GM18861 (cell line): Measurements from ENCODE around the gene PCDHGA1.

Experiments
- ATAC-seq: cut with Tn5 transposase; IDR thresholded peaks from one replicate; pipeline ENCODE4 v1.9.1; 2021; ENCODE audit not compliant: unreplicated experiment

PCDHGA1 gene

DNA sequence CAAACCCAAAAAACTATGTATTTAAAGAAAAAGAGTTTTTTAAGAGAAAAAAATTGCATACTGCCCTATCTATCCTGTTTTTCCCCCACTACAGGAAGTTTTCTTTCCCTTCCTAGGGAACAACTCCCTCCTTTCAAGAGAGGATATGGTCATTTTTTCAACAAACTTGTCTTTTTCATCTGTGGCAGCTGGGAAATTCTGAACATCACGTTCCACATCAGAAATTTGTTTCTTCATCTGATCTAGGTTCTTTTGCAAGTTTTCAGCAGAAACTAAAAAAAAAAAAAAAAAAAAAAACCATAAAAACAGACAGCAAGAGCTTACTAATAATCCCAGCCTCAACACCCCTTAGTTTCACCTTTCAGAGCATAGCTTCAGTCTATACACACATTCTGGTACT, 197.1 kb downstream of the PCDHGA1 start:
- no peak for ATAC-seq

GRCh38 chr5:141528291-141528984, 198.1 kb downstream of the PCDHGA1 start:
- no peak for ATAC-seq

DNA sequence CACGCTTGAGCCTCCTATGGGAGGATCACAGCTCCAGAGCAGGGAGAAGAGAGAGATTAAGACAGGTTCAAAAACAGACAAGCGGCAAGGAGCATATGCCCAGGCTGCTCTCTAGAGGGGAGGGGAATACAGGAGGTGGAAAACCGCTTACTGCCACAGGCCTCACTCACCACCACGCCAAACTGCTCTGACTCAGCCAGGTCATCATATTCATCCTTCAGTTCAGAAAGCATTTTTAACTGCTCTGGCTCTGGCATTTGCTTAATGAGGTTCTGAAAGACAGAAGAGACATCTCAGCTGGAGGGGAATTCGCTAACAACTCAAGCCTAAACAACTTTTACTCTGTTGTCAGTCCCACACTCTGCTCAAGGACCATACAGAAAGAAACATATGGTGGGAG, 198.7 kb downstream of the PCDHGA1 start:
- peak; percentile 31 for ATAC-seq

- peak; percentile 57 for ATAC-seq
Observed at GRCh38 chr5:141529873-141530272, 199.6 kb downstream of the PCDHGA1 start.

- ATAC-seq, result no peak
Observed at GRCh38 chr5:141532726-141533125, 202.4 kb downstream of the PCDHGA1 start.

- ATAC-seq, result no peak
Observed at GRCh38 chr5:141533897-141534296, 203.6 kb downstream of the PCDHGA1 start.

GRCh38 chr5:141534492-141535213, 204.3 kb downstream of the PCDHGA1 start:
- no peak for ATAC-seq

GRCh38 chr5:141543053-141543452, 212.7 kb downstream of the PCDHGA1 start:
- no peak for ATAC-seq

GRCh38 chr5:141547488-141547887, 217.2 kb downstream of the PCDHGA1 start:
- no peak for ATAC-seq

- no peak for ATAC-seq
Observed at GRCh38 chr5:141547921-141548320, 217.6 kb downstream of the PCDHGA1 start.

DNA sequence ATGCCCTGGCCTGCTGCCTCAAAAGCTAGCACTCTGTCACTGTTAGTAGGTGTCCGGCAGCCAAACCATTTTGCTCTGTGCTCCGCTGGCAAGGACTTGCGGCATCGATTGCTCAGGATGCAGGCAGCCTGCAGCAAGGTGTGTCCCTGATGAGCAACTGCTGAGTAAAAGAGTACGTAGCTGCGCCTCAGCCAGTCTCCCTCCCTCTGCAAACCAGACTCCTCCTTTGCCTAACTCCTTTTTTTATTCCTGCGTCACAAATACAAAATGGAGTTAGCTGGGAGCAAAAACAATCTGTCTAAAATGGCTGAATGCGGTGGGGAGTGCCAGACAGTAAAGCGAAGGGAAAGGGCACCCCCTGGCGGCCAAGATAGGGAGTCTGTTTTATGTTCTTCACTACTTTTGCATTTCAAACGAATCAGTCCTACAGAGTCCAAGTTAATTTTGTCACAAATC, 227.4 kb downstream of the PCDHGA1 start:
- ATAC-seq, result peak; percentile 65

- ATAC-seq, result no peak
Observed at GRCh38 chr5:141558150-141558549, 227.8 kb downstream of the PCDHGA1 start.

GRCh38 chr5:141559461-141559860, 229.1 kb downstream of the PCDHGA1 start:
- no peak for ATAC-seq

DNA sequence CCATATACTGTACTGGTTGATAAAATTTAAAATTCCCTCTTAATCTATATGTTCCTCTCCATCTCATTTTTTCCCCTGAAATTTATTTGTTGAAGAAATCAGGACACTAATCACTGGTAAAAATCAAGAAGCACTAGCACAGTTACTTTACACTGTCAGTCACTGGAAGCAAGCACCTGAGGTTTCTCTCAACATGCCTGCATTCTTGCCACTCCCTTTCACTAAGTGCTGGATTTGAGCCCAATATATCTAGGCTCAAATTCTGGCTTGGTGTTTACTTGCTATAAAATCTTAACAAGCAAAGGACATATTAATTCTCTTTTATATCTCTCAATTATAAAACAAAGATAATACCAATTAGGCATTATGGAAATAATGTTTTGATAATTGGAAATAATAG, 229.8 kb downstream of the PCDHGA1 start:
- ATAC-seq, result no peak

GRCh38 chr5:141560725-141561483, 230.6 kb downstream of the PCDHGA1 start:
- ATAC-seq, result no peak
